ENCODE results near the gene ALPK3.

ALPK3 gene

GRCh38 chr15:84816694-84817465 lies at the start of gene ALPK3:
Gene ALPK3 (plus strand): TSS chr15:84817356. CDS start chr15:84817453, 97 bp downstream.
- no peak for DNase-seq (ENCODE audit: low read depth in 2 of 2)

GRCh38 chr15:84772031-84772430 lies 45.1 kb upstream of the ALPK3 start:
- no peak for DNase-seq (ENCODE audit: low read depth in 2 of 2)

- no peak for DNase-seq (ENCODE audit: low read depth in 2 of 2)
These were observed 44.7 kb upstream of the ALPK3 start for GRCh38 chr15:84772467-84772866.

- no peak for DNase-seq (ENCODE audit: low read depth in 2 of 2)
These were observed 43.4 kb upstream of the ALPK3 start for GRCh38 chr15:84773716-84774115.

- no peak for DNase-seq (ENCODE audit: low read depth in 2 of 2)
These were observed 41.2 kb upstream of the ALPK3 start for GRCh38 chr15:84775867-84776449.

GRCh38 chr15:84778194-84778593 lies 39.0 kb upstream of the ALPK3 start:
- DNase-seq (ENCODE audit: low read depth in 2 of 2) = no peak

- DNase-seq (ENCODE audit: low read depth in 2 of 2) = no peak
These were observed 36.7 kb upstream of the ALPK3 start for GRCh38 chr15:84780492-84780891.

GRCh38 chr15:84781495-84781894 lies 35.7 kb upstream of the ALPK3 start:
- DNase-seq (ENCODE audit: low read depth in 2 of 2) = no peak

- DNase-seq (ENCODE audit: low read depth in 2 of 2) = no peak
These were observed 34.8 kb upstream of the ALPK3 start for GRCh38 chr15:84782346-84782745.

- DNase-seq (ENCODE audit: low read depth in 2 of 2) = no peak
These were observed 33.5 kb upstream of the ALPK3 start for GRCh38 chr15:84783493-84784251.

GRCh38 chr15:84784262-84784661 lies 32.9 kb upstream of the ALPK3 start:
- no peak for DNase-seq (ENCODE audit: low read depth in 2 of 2)

GRCh38 chr15:84785053-84785452 lies 32.1 kb upstream of the ALPK3 start:
- DNase-seq (ENCODE audit: low read depth in 2 of 2) = no peak

- DNase-seq (ENCODE audit: low read depth in 2 of 2) = no peak
These were observed 28.7 kb upstream of the ALPK3 start for GRCh38 chr15:84788500-84788899.

- DNase-seq (ENCODE audit: low read depth in 2 of 2) = no peak
These were observed 27.4 kb upstream of the ALPK3 start for GRCh38 chr15:84789762-84790161.

GRCh38 chr15:84790676-84791075 lies 26.5 kb upstream of the ALPK3 start:
- DNase-seq (ENCODE audit: low read depth in 2 of 2) = no peak

- no peak for DNase-seq (ENCODE audit: low read depth in 2 of 2)
These were observed 25.4 kb upstream of the ALPK3 start for GRCh38 chr15:84791763-84792162.

- no peak for DNase-seq (ENCODE audit: low read depth in 2 of 2)
These were observed 23.6 kb upstream of the ALPK3 start for GRCh38 chr15:84793431-84794161.

GRCh38 chr15:84794162-84794547 lies 23.0 kb upstream of the ALPK3 start:
- DNase-seq (ENCODE audit: low read depth in 2 of 2) = no peak

- no peak for DNase-seq (ENCODE audit: low read depth in 2 of 2)
These were observed 22.0 kb upstream of the ALPK3 start for GRCh38 chr15:84795186-84795585.

GRCh38 chr15:84797212-84797611 lies 19.9 kb upstream of the ALPK3 start:
- no peak for DNase-seq (ENCODE audit: low read depth in 2 of 2)

- DNase-seq (ENCODE audit: low read depth in 2 of 2) = no peak
These were observed 19.4 kb upstream of the ALPK3 start for GRCh38 chr15:84797801-84798200.

- no peak for DNase-seq (ENCODE audit: low read depth in 2 of 2)
These were observed 18.7 kb upstream of the ALPK3 start for GRCh38 chr15:84798436-84798946.

Measured in stimulated activated CD4-positive, alpha-beta T cell treated with anti-CD3 and anti-CD28 coated beads, Interleukin-4, amount 100 ng/mL, for 48 hours (primary cell).